ENCODE results near the gene LIFR. TPM values are rescaled to one million over a fixed set of nuclear protein-coding genes. Genes with fewer than 3 reads are reported as not detected.

The LIFR gene
- total and polyA plus RNA-seq, 2 of the 4 experiments (the other 2 are of a cell fraction): 1.9 to 10.4 TPM

GRCh38 chr5:38518341-38518740 is 38.1 kb downstream of the LIFR start:
- Histone ChIP-seq H2BK20ac (ENCODE audit: low read depth, low read length) (no peak overlapping the region), H3K4me3 (ENCODE audit: insufficient read depth, low read depth, low read length) (no peak overlapping the region), H2AFZ (replicated peaks; ENCODE audit: low read length, poor library complexity) (no peak overlapping the region), H3K4me1 (ENCODE audit: control insufficient read depth, insufficient read depth, low read length) (no peaks in the 10 kb centered on the region), H3K4me2 (ENCODE audit: low read depth, low read length) (no peak overlapping the region), H3K27ac (ENCODE audit: insufficient read depth, low read length) (no peak overlapping the region), H2BK120ac (ENCODE audit: low read depth, low read length) (no peak overlapping the region), H3K27me3 (ENCODE audit: control insufficient read depth, insufficient read depth, low read length) (no peaks in the 10 kb centered on the region), H3K4ac (ENCODE audit: low read depth, low read length) (no peak overlapping the region), H3K9ac (ENCODE audit: low read depth, low read length) (no peak overlapping the region), H2BK5ac (ENCODE audit: low read depth, low read length, poor library complexity, severe bottlenecking) (no peak overlapping the region), H3K9me3 (ENCODE audit: control insufficient read depth, insufficient read depth, low read length) (no peaks in the 10 kb centered on the region), H2BK15ac (ENCODE audit: low read depth, low read length) (no peak overlapping the region), H3K56ac (ENCODE audit: extremely low read depth, insufficient read depth, low read length) (no peak overlapping the region), H3K14ac (replicated peaks; ENCODE audit: low read depth, low read length) (no peak overlapping the region), H3K9me1 (ENCODE audit: insufficient read depth, low read length) (peaks cover 8% of the 10 kb centered on the region; the same call in 1 of the 2 replicates), H4K20me1 (ENCODE audit: insufficient read depth, low read length) (no peaks in the 10 kb centered on the region), H2AK5ac (ENCODE audit: low read depth, low read length) (no peak overlapping the region), H3K79me1 (ENCODE audit: low read depth in 1 of 2, low read length in 2 of 2) (no peaks in the 10 kb centered on the region), H3K18ac (ENCODE audit: low read depth, low read length) (no peak overlapping the region), H4K91ac (ENCODE audit: insufficient read depth, low read depth, low read length) (no peak overlapping the region), H3K23ac (ENCODE audit: low read depth, low read length) (no peak overlapping the region), H4K5ac (ENCODE audit: low read depth, low read length) (no peak overlapping the region), H2AK9ac (replicated peaks; ENCODE audit: low read depth, low read length, poor library complexity) (no peak overlapping the region), H3K36me3 (ENCODE audit: control insufficient read depth, insufficient read depth, low read length) (peaks cover 13% of the 10 kb centered on the region), H4K8ac (ENCODE audit: low read depth in 2 of 2, low read length in 2 of 2) (no peak overlapping the region)
- peak; percentile 59 for DNase-seq
- no CpG with 5 or more reads among the region's 1 CpG for WGBS, 2 experiments (ENCODE audit: extremely low coverage in 2 of 2, insufficient read length in 1 of 2)
- in situ Hi-C loops (cut with MboI; ENCODE audit: low sequenced_read_pairs): no loop called here
- ChIA-PET POLR2A (ENCODE audit: unreplicated experiment) (no interaction called here), CTCF (no interaction called here)
- no peak; the same call in 1 of the 2 replicates for ATAC-seq (ENCODE audit: low read depth)
- BruUV-seq (replicated peaks): no TSS peak
- intact Hi-C loops (cut with micrococcal nuclease): no loop called here
- dilution Hi-C loops (cut with HindIII; ENCODE audit: low sequenced_read_pairs, unreplicated experiment): no loop called here
- no peak for TF ChIP-seq CTCF (conservative IDR thresholded peaks at IDR 0.05; ENCODE audit: low read depth, low read length)
- no peak for TF ChIP-seq MXI1 (IDR thresholded peaks at IDR 0.05; ENCODE audit: borderline replicate concordance, low read depth, low read length)
- no peak for TF ChIP-seq BHLHE40 (IDR thresholded peaks at IDR 0.05; ENCODE audit: low read depth, low read length)
- no peak for TF ChIP-seq ELK1 (IDR thresholded peaks at IDR 0.05; ENCODE audit: borderline replicate concordance, low read depth, low read length)
- TF ChIP-seq RFX5 (IDR thresholded peaks at IDR 0.05; ENCODE audit: low read depth, low read length): no peak
- TF ChIP-seq USF2 (IDR thresholded peaks at IDR 0.05; ENCODE audit: low read depth, low read length): no peak
- TF ChIP-seq POLR2A (IDR thresholded peaks at IDR 0.05; ENCODE audit: low read depth, low read length): no peak
- no peak for TF ChIP-seq SMC3 (IDR thresholded peaks at IDR 0.05; ENCODE audit: low read depth, low read length)
- no peak for TF ChIP-seq MAFK (IDR thresholded peaks at IDR 0.05; ENCODE audit: low read depth, low read length)
- no peak for TF ChIP-seq FOS (IDR thresholded peaks at IDR 0.05; ENCODE audit: low read depth, low read length)
- no peak for TF ChIP-seq NFE2L2 (IDR thresholded peaks at IDR 0.05; ENCODE audit: low read depth, low read length)
- no peak for TF ChIP-seq CEBPB (IDR thresholded peaks at IDR 0.05; ENCODE audit: low read depth, low read length)
- no peak for TF ChIP-seq CHD1 (IDR thresholded peaks at IDR 0.05; ENCODE audit: low read depth, low read length)
- TF ChIP-seq RAD21 (IDR thresholded peaks at IDR 0.05; ENCODE audit: low read length): no peak
- TF ChIP-seq RCOR1 (IDR thresholded peaks at IDR 0.05; ENCODE audit: insufficient replicate concordance, low read length): no peak
- TF ChIP-seq MAZ (IDR thresholded peaks at IDR 0.05; ENCODE audit: borderline replicate concordance, low read depth, low read length): no peak
